ENCODE measurements around the gene XG. TPM values are rescaled to one million over a fixed set of nuclear protein-coding genes. Genes with fewer than 3 reads are reported as not detected.

XG gene
- not detected for total RNA-seq

GRCh38 chrX:2751874-2752300 lies at the start of gene XG:
TSS of gene XG (plus strand) at chrX:2752040. CDS start at chrX:2752275, 235 bp downstream.

DNA sequence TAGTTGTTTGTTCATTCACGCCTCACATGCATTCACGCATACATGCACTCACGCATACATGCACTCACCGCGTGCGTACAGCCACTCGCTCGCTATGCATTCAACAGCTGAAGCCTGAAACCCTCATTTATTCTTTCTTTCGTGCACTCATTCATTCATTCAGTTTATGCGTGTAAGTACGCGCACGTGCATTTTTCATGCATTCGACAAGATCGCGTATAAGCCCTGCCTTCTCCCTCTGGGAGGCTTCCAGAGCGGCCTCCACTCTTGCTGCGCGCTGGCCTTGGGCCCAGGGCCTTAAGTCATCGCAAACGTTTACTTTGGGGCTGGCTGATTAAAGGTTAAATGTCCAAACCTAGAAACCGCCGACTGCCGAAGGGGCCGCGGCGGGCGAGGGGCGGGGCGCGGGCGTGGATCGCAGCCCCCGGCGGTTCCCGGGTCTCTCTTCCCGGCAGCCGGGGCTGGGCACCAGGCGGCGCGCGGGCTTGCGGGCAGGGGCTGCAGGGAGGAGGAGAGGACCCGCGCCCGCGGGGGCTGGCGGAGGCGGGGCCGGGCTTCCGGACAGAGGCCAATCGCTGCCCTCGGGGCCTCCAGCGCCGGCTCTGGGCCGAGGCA lies 76.6 kb downstream of the XG start, which contains the start of gene GYG2:
Gene GYG2 (plus strand): TSS at position 587 of the 615 bp plus-strand sequence. CDS start 1,259 bp downstream, outside the sequence.

Other genes starting within 250 kb of the XG start
- gene CD99, start 60.7 kb upstream of the XG start, total RNA-seq = 20.0 TPM
- gene GYG2, start 76.9 kb downstream of the XG start, total RNA-seq = 5.6 TPM
- 10.3 TPM for gene ARSD, start 177.3 kb downstream of the XG start, total RNA-seq